ENCODE results near the gene ART5.

- TF ChIP-seq CTCF (conservative IDR thresholded peaks at IDR 0.05; ENCODE audit: low read depth, low read length) (no peak), EZH2 (IDR thresholded peaks at IDR 0.05; ENCODE audit: low read length, unreplicated experiment) (no peak), EZH2phosphoT487 (IDR thresholded peaks at IDR 0.05; ENCODE audit: borderline replicate concordance, low read length) (no peak)
Observed at GRCh38 chr11:3675971-3676370, 34.2 kb upstream of the ART5 start.

Data from PC-3 (cell line).